Esophagus squamous epithelium (tissue), 4 donors: ENCODE data around the gene COL4A1.

Source experiments
- POLR2A ChIP-seq, 4 donors: fragments of 450-650 bp; IDR thresholded peaks; one replicate each; pipeline ENCODE4 v1.6.1; 2017; ENCODE audit warnings: antibody characterized with exemption in 4 of 4, mild to moderate bottlenecking in 4 of 4, moderate library complexity in 3 of 4
- TF ChIP-seq, protein P1 (sequence below), 6 experiments: fragments of 450-650 bp in 4 of 6; fragments of 200-600 bp in 2 of 6; sonication (generic) in 2 of 6; IDR thresholded peaks; one replicate each; pipeline ENCODE4 v1.5.1; 2016 to 2019; ENCODE audit warnings: antibody characterized with exemption in 6 of 6, mild to moderate bottlenecking in 4 of 6, moderate library complexity in 4 of 6

DNA sequence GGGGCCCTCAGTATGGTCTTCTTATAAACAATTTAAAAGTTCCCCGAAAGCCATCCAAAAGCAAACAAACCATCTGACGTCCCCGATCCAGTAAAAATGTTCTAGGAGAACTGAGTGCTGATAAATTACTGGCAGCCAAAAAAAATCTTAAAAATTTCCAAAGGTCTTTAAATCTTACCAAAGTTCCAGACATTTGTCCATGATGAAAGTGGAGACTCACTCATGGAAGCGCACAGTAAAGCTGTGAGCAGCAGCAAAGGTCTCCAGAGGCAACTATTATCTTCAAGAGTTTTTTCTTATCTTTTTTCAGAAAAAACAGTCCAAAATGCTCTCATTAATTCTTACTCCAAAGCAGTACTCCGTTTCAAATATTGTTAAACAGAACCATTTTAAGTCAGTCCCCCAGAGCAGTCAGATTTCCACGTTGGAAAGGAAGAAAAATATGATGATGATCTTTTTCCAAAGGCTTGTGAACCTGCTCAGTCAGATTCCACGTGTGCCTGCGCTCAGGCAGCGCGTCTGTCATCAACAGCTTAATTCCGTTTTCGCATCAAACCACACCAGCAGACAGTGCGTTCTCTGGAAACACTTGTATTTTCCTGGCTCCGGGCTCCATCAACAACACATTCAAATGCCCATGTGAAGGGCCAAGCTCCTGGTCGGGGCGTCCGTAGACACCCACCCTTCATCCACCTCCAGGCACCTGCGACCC is 85.4 kb downstream of the COL4A1 start:
- TF ChIP-seq, protein P1, sequence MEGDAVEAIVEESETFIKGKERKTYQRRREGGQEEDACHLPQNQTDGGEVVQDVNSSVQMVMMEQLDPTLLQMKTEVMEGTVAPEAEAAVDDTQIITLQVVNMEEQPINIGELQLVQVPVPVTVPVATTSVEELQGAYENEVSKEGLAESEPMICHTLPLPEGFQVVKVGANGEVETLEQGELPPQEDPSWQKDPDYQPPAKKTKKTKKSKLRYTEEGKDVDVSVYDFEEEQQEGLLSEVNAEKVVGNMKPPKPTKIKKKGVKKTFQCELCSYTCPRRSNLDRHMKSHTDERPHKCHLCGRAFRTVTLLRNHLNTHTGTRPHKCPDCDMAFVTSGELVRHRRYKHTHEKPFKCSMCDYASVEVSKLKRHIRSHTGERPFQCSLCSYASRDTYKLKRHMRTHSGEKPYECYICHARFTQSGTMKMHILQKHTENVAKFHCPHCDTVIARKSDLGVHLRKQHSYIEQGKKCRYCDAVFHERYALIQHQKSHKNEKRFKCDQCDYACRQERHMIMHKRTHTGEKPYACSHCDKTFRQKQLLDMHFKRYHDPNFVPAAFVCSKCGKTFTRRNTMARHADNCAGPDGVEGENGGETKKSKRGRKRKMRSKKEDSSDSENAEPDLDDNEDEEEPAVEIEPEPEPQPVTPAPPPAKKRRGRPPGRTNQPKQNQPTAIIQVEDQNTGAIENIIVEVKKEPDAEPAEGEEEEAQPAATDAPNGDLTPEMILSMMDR (IDR thresholded peaks at IDR 0.05) = no peak
- no peak for TF ChIP-seq POLR2A (IDR thresholded peaks at IDR 0.05)
